GM18502 (cell line): ENCODE results near the gene NDUFB8.

Source experiments
- ATAC-seq: cut with Tn5 transposase; IDR thresholded peaks from one replicate; pipeline ENCODE4 v1.9.1; 2021; ENCODE audit warnings: mild to moderate bottlenecking; ENCODE audit not compliant: unreplicated experiment, poor library complexity

NDUFB8 gene

GRCh38 chr10:100544950-100545349 lies 15.3 kb upstream of the NDUFB8 start:
- ATAC-seq: no peak

GRCh38 chr10:100537475-100537874 lies 7.8 kb upstream of the NDUFB8 start:
- no peak for ATAC-seq

- peak; percentile 96 for ATAC-seq
Observed at GRCh38 chr10:100535715-100536353, 6.2 kb upstream of the NDUFB8 start, which contains the start of gene HIF1AN. HIF1AN (plus strand) TSS chr10:100535943; CDS start chr10:100535959, 16 bp downstream.

- peak; percentile 4 for ATAC-seq
Observed at GRCh38 chr10:100535338-100535714, 5.7 kb upstream of the NDUFB8 start.

- ATAC-seq: no peak
Observed at GRCh38 chr10:100534726-100535125, 5.1 kb upstream of the NDUFB8 start.

- no peak for ATAC-seq
Observed at GRCh38 chr10:100531761-100532160, 2.1 kb upstream of the NDUFB8 start.

- no peak for ATAC-seq
Observed at GRCh38 chr10:100528921-100529474, 673 bp downstream of the NDUFB8 start.

GRCh38 chr10:100528123-100528886 lies 1.4 kb downstream of the NDUFB8 start:
- ATAC-seq: no peak

- no peak for ATAC-seq
Observed at GRCh38 chr10:100524638-100525037, 5.0 kb downstream of the NDUFB8 start.

- no peak for ATAC-seq
Observed at GRCh38 chr10:100524206-100524605, 5.5 kb downstream of the NDUFB8 start.

- ATAC-seq: no peak
Observed at GRCh38 chr10:100522945-100523344, 6.7 kb downstream of the NDUFB8 start.

GRCh38 chr10:100522107-100522801 lies 7.4 kb downstream of the NDUFB8 start:
- no peak for ATAC-seq

GRCh38 chr10:100520811-100521210 lies 8.9 kb downstream of the NDUFB8 start:
- ATAC-seq: no peak

- ATAC-seq: no peak
Observed at GRCh38 chr10:100519311-100520051, 10.2 kb downstream of the NDUFB8 start, which contains the start of gene SEC31B. SEC31B (minus strand) TSS chr10:100519861; CDS start chr10:100516952, 2,909 bp downstream.

GRCh38 chr10:100518761-100519241 lies 10.9 kb downstream of the NDUFB8 start:
- ATAC-seq: no peak

- no peak for ATAC-seq
Observed at GRCh38 chr10:100516847-100517246, 12.8 kb downstream of the NDUFB8 start.

GRCh38 chr10:100515612-100516011 lies 14.1 kb downstream of the NDUFB8 start:
- no peak for ATAC-seq

- ATAC-seq: no peak
Observed at GRCh38 chr10:100510533-100511308, 18.9 kb downstream of the NDUFB8 start.

- ATAC-seq: no peak
Observed at GRCh38 chr10:100509241-100509840, 20.3 kb downstream of the NDUFB8 start.
